Measurements from ENCODE around the gene NUTF2. TPM values are rescaled to one million over a fixed set of nuclear protein-coding genes. Genes with fewer than 3 reads are reported as not detected.

NUTF2 gene
- total RNA-seq (2014; rRNA removed; shearing (Covaris generic)), result 295 and 340 TPM in 2 replicates

DNA sequence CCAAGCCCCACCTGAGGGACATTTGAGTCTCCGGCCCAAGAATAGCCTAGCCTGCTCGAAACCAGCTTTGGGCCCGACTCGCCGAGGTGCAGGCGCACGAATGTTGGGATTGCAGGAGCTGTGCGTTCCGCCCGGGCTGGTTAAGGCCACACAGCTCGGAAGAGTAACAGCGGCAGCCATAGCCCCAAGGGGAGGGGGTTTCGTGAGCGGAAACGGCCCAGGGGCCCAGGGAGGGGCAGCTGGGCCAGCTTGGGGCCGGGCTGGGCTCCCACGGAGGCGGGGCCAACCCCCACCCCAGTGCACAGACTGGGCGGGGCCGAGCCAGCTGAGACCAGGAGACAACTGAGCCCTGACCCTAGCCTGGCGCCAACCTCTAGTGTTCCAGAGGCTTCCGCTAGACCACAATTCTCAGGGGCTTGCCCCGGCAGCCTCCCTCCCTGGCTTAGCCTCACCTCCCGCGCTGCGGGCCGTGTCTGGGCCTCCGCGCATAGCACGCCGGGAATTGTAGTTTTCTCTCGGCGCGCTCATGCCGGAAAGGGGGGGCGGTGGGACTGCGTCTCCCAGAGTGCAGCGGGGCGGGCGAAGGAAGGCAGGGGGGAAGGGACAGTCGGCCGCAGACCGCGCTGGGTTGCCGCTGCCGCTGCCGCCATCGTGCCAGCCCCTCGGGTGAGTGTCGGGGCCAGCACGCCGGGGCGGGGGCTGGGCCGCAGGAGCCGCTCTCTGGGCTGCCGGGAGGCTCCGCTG lies at the start of gene NUTF2:
Gene NUTF2, plus strand, starts transcription at position 614 of the 744 bp plus-strand sequence. CDS start 18,198 bp downstream, outside the sequence.
- H3K27me3 ChIP-seq (ENCODE audit: control insufficient read depth, insufficient read depth, low read length), result no peaks in the 10 kb centered on the region
- peak; percentile 99 for DNase-seq
- peaks cover 2% of the 10 kb centered on the region for H3K36me3 ChIP-seq (replicated peaks; ENCODE audit: control insufficient read depth, insufficient read depth, low read length)
- peak within 1 kb of the TSS; percentile 98 for H3K4me3 ChIP-seq (ENCODE audit: insufficient read depth, low read depth, low read length)

GRCh38 chr16:67800338-67800926 lies 46.3 kb upstream of the NUTF2 start:
- Histone ChIP-seq H3K27me3 (ENCODE audit: control insufficient read depth, insufficient read depth, low read length) (no peaks in the 10 kb centered on the region), H3K4me3 (ENCODE audit: insufficient read depth, low read depth, low read length) (no peak overlapping the region), H3K36me3 (replicated peaks; ENCODE audit: control insufficient read depth, insufficient read depth, low read length) (peaks cover 3% of the 10 kb centered on the region; the same call in 1 of the 2 replicates)
- peak; percentile 5 for DNase-seq

- no peak overlapping the region for H3K4me3 ChIP-seq (ENCODE audit: insufficient read depth, low read depth, low read length)
- DNase-seq, result peak; percentile 5
- no peaks in the 10 kb centered on the region for H3K27me3 ChIP-seq (ENCODE audit: control insufficient read depth, insufficient read depth, low read length)
- peaks cover 3% of the 10 kb centered on the region; the same call in 1 of the 2 replicates for H3K36me3 ChIP-seq (replicated peaks; ENCODE audit: control insufficient read depth, insufficient read depth, low read length)
These were observed 45.5 kb upstream of the NUTF2 start for GRCh38 chr16:67801241-67801640.

GRCh38 chr16:67801883-67802282 lies 44.9 kb upstream of the NUTF2 start:
- Histone ChIP-seq H3K4me3 (ENCODE audit: insufficient read depth, low read depth, low read length) (no peak overlapping the region), H3K27me3 (ENCODE audit: control insufficient read depth, insufficient read depth, low read length) (no peaks in the 10 kb centered on the region), H3K36me3 (replicated peaks; ENCODE audit: control insufficient read depth, insufficient read depth, low read length) (peaks cover 3% of the 10 kb centered on the region; the same call in 1 of the 2 replicates)
- no peak for DNase-seq

DNA sequence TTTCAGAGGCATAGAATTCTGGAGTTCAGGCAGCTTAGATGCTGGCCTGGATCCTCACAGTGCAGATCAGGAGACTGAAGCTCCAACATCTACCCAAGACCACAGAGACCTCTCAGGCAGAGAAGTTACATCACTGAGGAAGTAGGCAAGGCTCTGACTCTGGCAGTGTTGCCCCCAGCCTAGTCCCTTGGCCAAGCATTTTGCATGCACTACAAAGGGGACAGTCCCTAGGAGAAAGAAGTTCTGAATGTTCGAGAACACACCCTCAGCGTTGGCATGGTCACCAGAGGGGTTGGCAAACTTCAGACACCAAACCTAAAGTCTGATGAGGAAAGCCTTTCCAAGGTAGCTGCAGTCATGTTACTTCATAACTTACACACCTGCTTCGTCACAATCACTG lies 42.8 kb upstream of the NUTF2 start:
- H3K27me3 ChIP-seq (ENCODE audit: control insufficient read depth, insufficient read depth, low read length), result no peaks in the 10 kb centered on the region
- DNase-seq, result no peak
- H3K4me3 ChIP-seq (ENCODE audit: insufficient read depth, low read depth, low read length), result no peak overlapping the region
- H3K36me3 ChIP-seq (replicated peaks; ENCODE audit: control insufficient read depth, insufficient read depth, low read length), result peaks cover 3% of the 10 kb centered on the region; the same call in 1 of the 2 replicates

DNA sequence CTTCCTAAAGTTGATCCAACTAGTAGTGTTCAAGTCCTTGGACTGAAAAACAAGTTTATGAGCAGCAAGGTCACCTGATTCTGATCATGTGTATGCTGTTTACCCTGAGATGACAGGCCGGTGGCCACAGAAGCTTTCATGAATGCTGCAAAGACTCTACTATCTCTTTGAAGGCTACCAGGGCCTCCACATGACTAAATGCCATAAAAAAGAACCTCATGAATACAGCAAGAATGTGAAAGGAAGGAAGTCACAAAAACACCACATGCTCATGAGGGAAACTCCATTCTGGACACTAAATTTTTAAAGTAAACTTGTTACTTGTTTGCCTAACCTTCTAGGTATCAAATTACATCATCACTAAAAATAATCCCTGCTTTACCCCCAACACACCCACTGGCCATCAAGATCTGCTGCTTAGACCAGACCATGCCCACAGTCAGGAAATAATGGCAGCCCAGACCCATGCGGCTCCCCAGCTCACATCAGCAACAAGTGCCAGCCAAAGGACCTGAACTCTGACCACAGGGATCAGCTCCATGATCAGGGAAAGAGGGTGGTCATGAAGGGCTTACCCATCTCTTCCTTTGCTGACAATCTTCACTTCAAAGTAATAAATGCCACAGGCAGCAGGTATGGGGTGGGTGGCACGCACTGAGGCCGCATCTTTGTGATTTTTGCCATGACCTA lies 41.7 kb upstream of the NUTF2 start:
- Histone ChIP-seq H3K36me3 (replicated peaks; ENCODE audit: control insufficient read depth, insufficient read depth, low read length) (peaks cover 3% of the 10 kb centered on the region; the same call in 1 of the 2 replicates), H3K4me3 (ENCODE audit: insufficient read depth, low read depth, low read length) (peak overlapping the region; percentile 95), H3K27me3 (ENCODE audit: control insufficient read depth, insufficient read depth, low read length) (no peaks in the 10 kb centered on the region)
- DNase-seq, result no peak

DNA sequence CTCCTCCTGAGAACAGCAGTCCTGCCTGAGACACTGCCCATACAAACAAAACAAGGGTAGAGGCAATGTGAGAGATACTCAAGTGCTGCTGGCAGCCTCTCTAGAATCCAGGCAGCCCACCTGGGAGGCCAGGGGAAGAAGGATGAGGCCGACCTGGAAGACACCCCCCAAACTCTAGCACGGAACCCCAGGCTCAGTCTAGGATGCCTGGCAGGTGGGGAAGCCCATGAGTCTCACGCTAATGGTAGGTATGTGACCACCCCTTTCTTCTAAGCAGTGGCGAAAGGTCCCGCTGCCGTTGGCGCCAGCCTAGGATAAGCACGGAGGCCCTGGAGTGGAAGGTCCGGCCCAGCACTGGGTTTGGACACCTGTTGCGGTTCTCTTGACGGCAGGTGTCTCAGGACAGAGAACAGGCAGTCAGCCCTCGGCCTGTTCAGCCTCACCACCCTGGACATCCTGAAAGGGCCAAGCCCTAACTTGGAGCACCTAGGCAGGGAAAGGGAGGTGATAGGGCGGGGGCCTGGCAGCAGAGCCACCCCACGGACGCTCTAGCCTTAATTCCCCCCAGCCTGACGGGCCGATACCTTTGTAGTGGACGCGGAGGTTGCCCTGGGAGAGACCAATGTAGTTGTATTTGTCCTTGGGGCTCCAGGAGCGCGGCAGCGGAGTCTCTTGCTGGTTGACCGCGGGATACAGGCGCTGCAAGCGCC lies 40.9 kb upstream of the NUTF2 start:
- H3K27me3 ChIP-seq (ENCODE audit: control insufficient read depth, insufficient read depth, low read length), result no peaks in the 10 kb centered on the region
- H3K36me3 ChIP-seq (replicated peaks; ENCODE audit: control insufficient read depth, insufficient read depth, low read length), result peaks cover 3% of the 10 kb centered on the region; the same call in 1 of the 2 replicates
- no peak for DNase-seq
- peak overlapping the region; percentile 95 for H3K4me3 ChIP-seq (ENCODE audit: insufficient read depth, low read depth, low read length)

DNA sequence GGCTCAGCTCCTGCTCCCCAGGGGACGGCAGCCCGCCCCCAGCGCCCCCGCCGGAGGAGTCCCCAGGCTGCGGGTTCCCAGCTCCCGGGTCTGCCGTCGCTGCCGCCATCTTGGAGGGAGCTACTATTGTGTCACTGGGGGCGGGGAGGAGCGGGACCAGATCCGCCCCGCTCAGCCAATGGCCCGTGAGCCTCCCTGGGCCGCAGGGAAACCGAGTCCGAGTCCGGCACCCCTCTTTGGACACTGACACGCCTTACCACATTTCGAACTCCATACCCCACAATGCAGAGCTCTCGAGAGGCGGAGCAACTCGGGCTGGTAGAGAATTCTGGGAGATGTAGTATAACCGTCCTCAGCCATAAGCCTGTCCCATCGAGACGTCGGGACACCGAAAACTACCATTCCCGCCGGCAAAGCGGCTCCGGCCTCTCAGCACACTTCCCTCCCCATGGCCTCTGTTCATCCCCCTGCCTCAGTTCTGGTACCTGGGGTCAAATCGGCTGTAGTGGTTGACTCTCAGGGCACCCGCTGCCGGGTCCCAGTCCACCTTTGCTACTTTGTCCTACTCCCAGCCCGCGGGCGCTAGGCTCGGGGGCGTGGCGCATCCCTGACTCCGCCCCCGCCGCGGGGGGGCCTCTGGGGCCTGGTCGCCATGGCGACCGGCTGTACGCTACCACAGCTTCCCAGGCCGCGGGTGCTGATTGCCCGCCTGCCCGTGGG lies 40.1 kb upstream of the NUTF2 start, which contains the start of the genes RANBP10 and TSNAXIP1:
Gene RANBP10, minus strand, starts transcription at position 133 of the 720 bp plus-strand sequence. Its CDS starts 24 bp downstream, at position 109.
Gene TSNAXIP1, plus strand, starts transcription at position 462 of the 720 bp plus-strand sequence. CDS start 261 bp downstream, outside the sequence.
- H3K36me3 ChIP-seq (replicated peaks; ENCODE audit: control insufficient read depth, insufficient read depth, low read length), result peaks cover 1% of the 10 kb centered on the region; the same call in 1 of the 2 replicates
- H3K4me3 ChIP-seq (ENCODE audit: insufficient read depth, low read depth, low read length), result peak within 1 kb of the TSS; percentile 95
- peak; percentile 98 for DNase-seq
- H3K27me3 ChIP-seq (ENCODE audit: control insufficient read depth, insufficient read depth, low read length), result no peaks in the 10 kb centered on the region

- Histone ChIP-seq H3K4me3 (ENCODE audit: insufficient read depth, low read depth, low read length) (peak overlapping the region; percentile 95), H3K27me3 (ENCODE audit: control insufficient read depth, insufficient read depth, low read length) (no peaks in the 10 kb centered on the region), H3K36me3 (replicated peaks; ENCODE audit: control insufficient read depth, insufficient read depth, low read length) (peaks cover 1% of the 10 kb centered on the region; the same call in 1 of the 2 replicates)
- no peak for DNase-seq
These were observed 39.5 kb upstream of the NUTF2 start for GRCh38 chr16:67807148-67807682.

GRCh38 chr16:67811899-67812298 lies 34.8 kb upstream of the NUTF2 start:
- no peaks in the 10 kb centered on the region for H3K36me3 ChIP-seq (replicated peaks; ENCODE audit: control insufficient read depth, insufficient read depth, low read length)
- no peak overlapping the region for H3K4me3 ChIP-seq (ENCODE audit: insufficient read depth, low read depth, low read length)
- H3K27me3 ChIP-seq (ENCODE audit: control insufficient read depth, insufficient read depth, low read length), result no peaks in the 10 kb centered on the region
- no peak for DNase-seq

DNA sequence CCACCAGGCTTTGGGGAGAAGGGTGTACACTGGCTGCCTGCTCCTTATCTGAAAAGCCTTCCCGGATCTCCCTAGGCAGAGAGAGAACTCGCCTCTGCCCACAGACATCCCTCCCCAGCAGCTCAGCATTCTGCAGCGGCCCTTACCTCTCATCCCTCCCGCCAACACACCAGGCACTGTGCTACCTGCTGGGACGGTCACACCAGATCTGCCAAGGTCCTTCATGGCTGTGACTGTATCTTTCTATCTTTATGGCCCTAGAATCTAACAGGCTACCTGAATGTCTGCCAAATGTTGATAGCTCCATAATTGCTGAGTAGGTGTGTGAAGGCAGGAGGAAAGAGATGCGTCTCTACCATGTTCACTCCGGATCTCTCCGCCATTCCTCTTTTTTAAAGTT lies 32.2 kb upstream of the NUTF2 start:
- no peak for DNase-seq
- Histone ChIP-seq H3K4me3 (ENCODE audit: insufficient read depth, low read depth, low read length) (no peak overlapping the region), H3K36me3 (replicated peaks; ENCODE audit: control insufficient read depth, insufficient read depth, low read length) (no peaks in the 10 kb centered on the region), H3K27me3 (ENCODE audit: control insufficient read depth, insufficient read depth, low read length) (no peaks in the 10 kb centered on the region)

GRCh38 chr16:67820608-67821259 lies 26.0 kb upstream of the NUTF2 start:
- no peaks in the 10 kb centered on the region for H3K27me3 ChIP-seq (ENCODE audit: control insufficient read depth, insufficient read depth, low read length)
- DNase-seq, result no peak
- H3K36me3 ChIP-seq (replicated peaks; ENCODE audit: control insufficient read depth, insufficient read depth, low read length), result no peaks in the 10 kb centered on the region
- H3K4me3 ChIP-seq (ENCODE audit: insufficient read depth, low read depth, low read length), result no peak overlapping the region

GRCh38 chr16:67822511-67822910 lies 24.2 kb upstream of the NUTF2 start:
- Histone ChIP-seq H3K36me3 (replicated peaks; ENCODE audit: control insufficient read depth, insufficient read depth, low read length) (no peaks in the 10 kb centered on the region; the same call in 1 of the 2 replicates), H3K4me3 (ENCODE audit: insufficient read depth, low read depth, low read length) (no peak overlapping the region), H3K27me3 (ENCODE audit: control insufficient read depth, insufficient read depth, low read length) (no peaks in the 10 kb centered on the region)
- no peak for DNase-seq

Data from H7 (cell line).